OCI-LY3 (cell line): ENCODE results near the gene LINGO4.

ENCODE experiments used
- CTCF ChIP-seq: fragments of 200-600, 300-600 bp; sonication (generic); IDR thresholded peaks from 2 replicates; pipeline ENCODE4 v1.5.1; 2014; ENCODE audit warnings: antibody characterized with exemption, low read length, low read depth
- EZH2phosphoT487 ChIP-seq: fragments of 200-600 bp; shearing (Covaris generic); IDR thresholded peaks from 2 replicates; pipeline ENCODE4 v1.6.1; 2018; ENCODE audit warnings: antibody characterized with exemption, mixed run types, low read depth

GRCh38 chr1:151814426-151814825 lies 9.2 kb upstream of the LINGO4 start:
- no peak for TF ChIP-seq CTCF
- TF ChIP-seq EZH2phosphoT487, result no peak
